Measurements from ENCODE around the gene MAP3K2. TPM values are rescaled to one million over a fixed set of nuclear protein-coding genes. Genes with fewer than 3 reads are reported as not detected.

The MAP3K2 gene
- total RNA-seq, 1 donor from 2014 or later: 34.5 TPM

DNA sequence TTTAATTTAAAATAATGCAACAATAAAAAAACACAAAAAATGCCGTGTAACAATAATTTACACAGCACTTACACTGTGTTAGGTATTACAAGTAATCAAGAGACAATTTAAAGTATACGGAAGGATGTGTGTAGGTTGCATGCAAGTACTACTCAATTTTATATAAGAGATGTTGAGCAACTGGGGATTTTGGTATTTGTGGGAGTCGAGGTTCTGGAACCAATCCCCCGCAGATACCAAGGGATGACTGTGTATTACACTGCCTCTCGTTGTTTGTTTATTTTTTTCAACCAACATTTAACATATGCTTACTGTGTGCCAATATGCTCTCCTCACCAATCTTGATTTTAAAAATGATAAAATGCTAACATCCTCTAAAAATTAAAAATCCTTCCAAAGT lies 24.8 kb downstream of the MAP3K2 start:
- H3K4me3 Mint-ChIP-seq (ENCODE audit: low read depth): no peak overlapping the region
- no peak for DNase-seq (ENCODE audit: low spot score, unreplicated experiment)
- H3K27me3 Mint-ChIP-seq: no peaks in the 10 kb centered on the region
- TF ChIP-seq, protein P1, sequence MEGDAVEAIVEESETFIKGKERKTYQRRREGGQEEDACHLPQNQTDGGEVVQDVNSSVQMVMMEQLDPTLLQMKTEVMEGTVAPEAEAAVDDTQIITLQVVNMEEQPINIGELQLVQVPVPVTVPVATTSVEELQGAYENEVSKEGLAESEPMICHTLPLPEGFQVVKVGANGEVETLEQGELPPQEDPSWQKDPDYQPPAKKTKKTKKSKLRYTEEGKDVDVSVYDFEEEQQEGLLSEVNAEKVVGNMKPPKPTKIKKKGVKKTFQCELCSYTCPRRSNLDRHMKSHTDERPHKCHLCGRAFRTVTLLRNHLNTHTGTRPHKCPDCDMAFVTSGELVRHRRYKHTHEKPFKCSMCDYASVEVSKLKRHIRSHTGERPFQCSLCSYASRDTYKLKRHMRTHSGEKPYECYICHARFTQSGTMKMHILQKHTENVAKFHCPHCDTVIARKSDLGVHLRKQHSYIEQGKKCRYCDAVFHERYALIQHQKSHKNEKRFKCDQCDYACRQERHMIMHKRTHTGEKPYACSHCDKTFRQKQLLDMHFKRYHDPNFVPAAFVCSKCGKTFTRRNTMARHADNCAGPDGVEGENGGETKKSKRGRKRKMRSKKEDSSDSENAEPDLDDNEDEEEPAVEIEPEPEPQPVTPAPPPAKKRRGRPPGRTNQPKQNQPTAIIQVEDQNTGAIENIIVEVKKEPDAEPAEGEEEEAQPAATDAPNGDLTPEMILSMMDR (IDR thresholded peaks at IDR 0.05; ENCODE audit: unreplicated experiment): no peak
- peaks cover 25% of the 10 kb centered on the region for H3K4me1 Mint-ChIP-seq (ENCODE audit: low read depth)
- H3K27ac Mint-ChIP-seq: no peak overlapping the region
- peaks cover 7% of the 10 kb centered on the region for H3K9me3 Mint-ChIP-seq (ENCODE audit: low read depth)
- no peaks in the 10 kb centered on the region for H3K36me3 Mint-ChIP-seq (ENCODE audit: insufficient read depth)

- H3K27me3 Mint-ChIP-seq: no peaks in the 10 kb centered on the region
- peaks cover 1% of the 10 kb centered on the region for H3K36me3 Mint-ChIP-seq (ENCODE audit: insufficient read depth)
- no peak overlapping the region for H3K27ac Mint-ChIP-seq
- no peak for DNase-seq (ENCODE audit: low spot score, unreplicated experiment)
- H3K4me1 Mint-ChIP-seq (ENCODE audit: low read depth): peaks cover 26% of the 10 kb centered on the region
- H3K9me3 Mint-ChIP-seq (ENCODE audit: low read depth): peaks cover 12% of the 10 kb centered on the region
- H3K4me3 Mint-ChIP-seq (ENCODE audit: low read depth): no peak overlapping the region
- TF ChIP-seq, protein P1 (IDR thresholded peaks at IDR 0.05; ENCODE audit: unreplicated experiment): no peak
These were observed 25.6 kb downstream of the MAP3K2 start for GRCh38 chr2:127361929-127362885.

DNA sequence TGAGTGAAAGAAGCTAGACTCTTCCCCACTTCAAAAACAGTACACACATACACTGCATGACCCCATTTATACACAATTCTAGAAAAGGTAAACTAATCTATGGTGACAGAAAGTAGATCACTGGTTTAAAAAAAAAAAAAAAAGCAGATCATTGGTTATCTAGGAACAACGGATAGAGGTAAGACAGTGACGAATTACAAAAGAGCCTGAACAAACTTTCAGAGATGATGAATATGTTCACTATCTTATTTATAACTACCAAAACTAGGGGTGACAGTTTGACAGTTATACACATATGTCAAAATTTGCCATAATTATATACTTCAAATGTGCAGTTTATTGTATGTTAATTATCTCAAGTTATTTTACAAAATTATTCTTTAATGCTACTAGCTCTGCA lies 27.5 kb downstream of the MAP3K2 start:
- H3K36me3 Mint-ChIP-seq (ENCODE audit: insufficient read depth): peaks cover 8% of the 10 kb centered on the region
- TF ChIP-seq, protein P1 (IDR thresholded peaks at IDR 0.05; ENCODE audit: unreplicated experiment): no peak
- H3K27me3 Mint-ChIP-seq: no peaks in the 10 kb centered on the region
- no peak for DNase-seq (ENCODE audit: low spot score, unreplicated experiment)
- peaks cover 17% of the 10 kb centered on the region for H3K4me1 Mint-ChIP-seq (ENCODE audit: low read depth)
- H3K27ac Mint-ChIP-seq: no peak overlapping the region
- H3K9me3 Mint-ChIP-seq (ENCODE audit: low read depth): peaks cover 18% of the 10 kb centered on the region
- H3K4me3 Mint-ChIP-seq (ENCODE audit: low read depth): no peak overlapping the region

DNA sequence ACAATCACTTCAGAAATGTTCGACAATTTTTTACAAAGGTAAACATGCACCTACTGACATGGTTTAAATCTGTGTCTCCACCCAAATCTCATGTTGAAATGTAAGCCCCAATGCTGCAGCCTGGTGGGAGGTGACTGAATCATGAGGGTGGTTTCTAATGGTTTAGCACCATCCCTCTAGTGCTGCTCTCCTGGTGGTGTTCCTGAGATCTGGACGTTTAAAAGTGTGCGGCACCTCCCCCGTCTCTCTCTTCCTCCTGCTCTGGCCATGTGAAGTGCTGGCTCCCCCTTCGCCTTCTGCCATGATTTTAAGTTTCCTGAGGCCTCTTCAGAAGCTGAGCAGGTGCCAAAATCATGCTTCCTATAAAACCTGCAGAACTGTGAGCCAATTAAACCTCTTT lies 28.3 kb downstream of the MAP3K2 start:
- peaks cover 15% of the 10 kb centered on the region for H3K4me1 Mint-ChIP-seq (ENCODE audit: low read depth)
- H3K27ac Mint-ChIP-seq: no peak overlapping the region
- TF ChIP-seq, protein P1 (IDR thresholded peaks at IDR 0.05; ENCODE audit: unreplicated experiment): no peak
- no peaks in the 10 kb centered on the region for H3K27me3 Mint-ChIP-seq
- peaks cover 9% of the 10 kb centered on the region for H3K36me3 Mint-ChIP-seq (ENCODE audit: insufficient read depth)
- H3K9me3 Mint-ChIP-seq (ENCODE audit: low read depth): peaks cover 18% of the 10 kb centered on the region
- no peak for DNase-seq (ENCODE audit: low spot score, unreplicated experiment)
- no peak overlapping the region for H3K4me3 Mint-ChIP-seq (ENCODE audit: low read depth)

GRCh38 chr2:127358971-127359370 lies 28.8 kb downstream of the MAP3K2 start:
- no peak overlapping the region for H3K4me3 Mint-ChIP-seq (ENCODE audit: low read depth)
- H3K4me1 Mint-ChIP-seq (ENCODE audit: low read depth): peaks cover 15% of the 10 kb centered on the region
- DNase-seq (ENCODE audit: low spot score, unreplicated experiment): no peak
- no peaks in the 10 kb centered on the region for H3K27me3 Mint-ChIP-seq
- no peak overlapping the region for H3K27ac Mint-ChIP-seq
- peaks cover 10% of the 10 kb centered on the region for H3K36me3 Mint-ChIP-seq (ENCODE audit: insufficient read depth)
- peaks cover 18% of the 10 kb centered on the region for H3K9me3 Mint-ChIP-seq (ENCODE audit: low read depth)
- TF ChIP-seq, protein P1 (IDR thresholded peaks at IDR 0.05; ENCODE audit: unreplicated experiment): no peak
